GM12878 (cell line): ENCODE data around the gene BMP7. TPM values are rescaled to one million over a fixed set of nuclear protein-coding genes. Genes with fewer than 3 reads are reported as not detected.

Experiments used
- ATAC-seq: fragments of 200-7000 bp; cut with Tn5 transposase; 3 replicates; pipeline ENCODE4 v1.9.1; 2020; ENCODE audit warnings: mild to moderate bottlenecking, moderate library complexity
- BruUV-seq: library from RNA; stranded (reverse); fragments of 400-500 nt; replicated peaks from 2 replicates; lab custom pipeline; 2021; lab: Mats Ljungman, UMichigan
- CTCF ChIA-PET: fragments of 300-600 bp; sonication (Branson Sonifier 250); formaldehyde crosslinking; extraction: SDS; loops from one replicate; lab custom pipeline; 2021; ENCODE audit warnings: inconsistent platforms; lab: Yijun Ruan, JAX
- POLR2A ChIA-PET: fragments of 350-600 bp; formaldehyde crosslinking; extraction: SDS; loops from one replicate; lab custom pipeline; 2021; ENCODE audit warnings: inconsistent platforms; lab: Charles Lee
- RAD21 ChIA-PET: fragments of 300-600 bp; sonication (Branson Sonifier 250); formaldehyde crosslinking; loops from one replicate; lab custom pipeline; 2023; ENCODE audit warnings: antibody characterized with exemption; ENCODE audit not compliant: unreplicated experiment; lab: Charles Lee
- SMC1A ChIA-PET: fragments of 300-600 bp; sonication (Branson Sonifier 250); formaldehyde crosslinking; loops from one replicate; lab custom pipeline; 2023; ENCODE audit not compliant: unreplicated experiment, uncharacterized antibody; lab: Charles Lee
- DNase-seq: peaks from one replicate; pipeline ENCODE4 v3.0.0-alpha.2; 2011; ENCODE audit warnings: low read depth, low spot score
- FAIRE-seq: peaks from 3 replicates; lab custom pipeline; 2011; peaks lifted over from hg19 to GRCh38; lab: Jason Lieb, UNC
- H2AFZ ChIP-seq: 2 replicates; pipeline ENCODE4 v1.6.0; 2011; ENCODE audit warnings: low read depth, low read length, control low read depth; ENCODE audit not compliant: control insufficient read depth
- H3K27ac ChIP-seq: 2 replicates; pipeline ENCODE4 v1.5.1; 2011; ENCODE audit warnings: control low read depth; ENCODE audit not compliant: control insufficient read depth, insufficient read depth
- H3K27me3 ChIP-seq, 2 experiments: replicated peaks in 1 of 2; 2 replicates each; pipeline versions ENCODE4 v1.6.0 to v1.6.1; 2011; ENCODE audit warnings: low read length in 1 of 2; ENCODE audit not compliant: control insufficient read depth in 2 of 2, insufficient read depth in 2 of 2
- H3K36me3 ChIP-seq, 2 experiments: 2 replicates each; pipeline ENCODE4 v1.5.1; 2011; ENCODE audit warnings: low read length in 1 of 2; ENCODE audit not compliant: control insufficient read depth in 2 of 2, insufficient read depth in 2 of 2
- H3K4me1 ChIP-seq: 2 replicates; pipeline ENCODE4 v1.6.1; 2011; ENCODE audit warnings: mild to moderate bottlenecking, low read length, moderate library complexity, mixed read lengths; ENCODE audit not compliant: control insufficient read depth, insufficient read depth
- H3K4me2 ChIP-seq: 2 replicates; pipeline ENCODE4 v1.6.0; 2011; ENCODE audit warnings: control low read depth; ENCODE audit not compliant: control insufficient read depth, insufficient read depth
- H3K4me3 ChIP-seq: fragments of 200-600 bp; sonication (generic); 2 replicates; pipeline ENCODE4 v1.5.1; 2016
- H3K79me2 ChIP-seq: 2 replicates; pipeline ENCODE4 v1.6.0; 2011; ENCODE audit warnings: low read length; ENCODE audit not compliant: control insufficient read depth, insufficient read depth
- H3K9ac ChIP-seq: 2 replicates; pipeline ENCODE4 v1.8.0; 2011; ENCODE audit warnings: low read length, control low read depth, mixed read lengths; ENCODE audit not compliant: control insufficient read depth, insufficient read depth
- H3K9me3 ChIP-seq: replicated peaks from 3 replicates; pipeline ENCODE4 v1.5.1; 2011; ENCODE audit warnings: mild to moderate bottlenecking, low read length; ENCODE audit not compliant: control insufficient read depth, insufficient read depth
- H4K20me1 ChIP-seq: 2 replicates; pipeline ENCODE4 v1.6.0; 2011; ENCODE audit not compliant: control insufficient read depth, insufficient read depth
- IRF4 ChIP-seq: IDR thresholded peaks from 2 replicates; pipeline ENCODE4 v1.6.1; 2011; ENCODE audit warnings: low read depth, low read length
- IRF5 ChIP-seq: fragments of 450-650 bp; IDR thresholded peaks from 2 replicates; pipeline ENCODE4 v1.6.1; 2017; ENCODE audit warnings: borderline replicate concordance
- RAD21 ChIP-seq: IDR thresholded peaks from 2 replicates; pipeline ENCODE4 v1.6.1; 2011; ENCODE audit warnings: mild to moderate bottlenecking, low read depth, low read length, moderate library complexity; ENCODE audit not compliant: insufficient read depth
- WGBS: methylation state at CpG from one replicate; pipeline ENCODE4 v1.1.6; 2016; ENCODE audit warnings: low lambda C conversion rate; ENCODE audit not compliant: insufficient replicate concordance, insufficient coverage; ENCODE audit errors: missing lambda C conversion rate; 5-methylcytosine and 5-hydroxymethylcytosine counted together
- in situ Hi-C: fragments of 300-500 bp; cut with MboI; formaldehyde crosslinking; loops from 9 replicates; pipeline ENCODE4 v1.14.3; 2018; ENCODE audit warnings: mixed read lengths
- intact Hi-C: fragments of 100-400 bp; cut with micrococcal nuclease; formaldehyde crosslinking; loops from one replicate; pipeline ENCODE4 v1.14.2; 2022; ENCODE audit not compliant: unreplicated experiment
- polyA plus RNA-seq, 11 experiments: library from polyadenylated mRNA; depleted of rRNA in 4 of 11; unstranded in 6 of 11; stranded (reverse) in 5 of 11; fragments of >200 nt; fragmentation: Nextera tagmentation in 4 of 11; fragmentation: Illumina TruSeq in 1 of 11; extraction: Ambion mirVana in 4 of 11; extraction: Trizol in 1 of 11; gene quantifications; 1 replicate in 1 of 11; 2 replicates in 10 of 11; pipeline versions ENCODE4 v1.2.1 to v1.2.3, GENCODE V29; 2011 to 2016; ENCODE audit warnings: inconsistent platforms in 2 of 11, missing spikeins in 2 of 11, low read depth in 1 of 11
- total RNA-seq, 4 experiments: library from RNA; depleted of rRNA in 3 of 4; stranded (reverse); fragments of >200 nt in 3 of 4; fragmentation: Illumina TruSeq in 1 of 4; extraction: Trizol in 1 of 4; gene quantifications; 2 replicates each; pipeline versions ENCODE4 v1.2.1 to v1.2.3, GENCODE V29; 2013 to 2021
- TF ChIP-seq, protein P1 (sequence below): fragments of 450-650 bp; IDR thresholded peaks from 2 replicates; pipeline ENCODE4 v1.6.1; 2016; ENCODE audit warnings: mild to moderate bottlenecking, moderate library complexity, borderline replicate concordance

Gene BMP7
- total and polyA plus RNA-seq, 10 of the 15 experiments (the other 5 are each of a cell fraction or from before 2014, with no cell fraction given): 0.18 to 0.51 (median 0.28) TPM; not detected in 7

GRCh38 chr20:57194154-57194553 lies 72.3 kb downstream of the BMP7 start:
- ChIA-PET POLR2A (no interaction called here), RAD21 (no interaction called here), SMC1A (no interaction called here)
- BruUV-seq: no TSS peak
- Histone ChIP-seq H3K4me2 (no peak overlapping the region), H3K27me3 (peaks cover 0 to 2% of the 10 kb centered on the region in 2 experiments; a peak in 2 of 4 replicates), H3K36me3 (no peaks in the 10 kb centered on the region), H3K9me3 (no peaks in the 10 kb centered on the region), H3K4me3 (no peak overlapping the region), H3K79me2 (no peaks in the 10 kb centered on the region), H4K20me1 (no peaks in the 10 kb centered on the region), H3K27ac (no peak overlapping the region), H2AFZ (no peak overlapping the region)
- ATAC-seq: no peak
- intact Hi-C loops: no loop called here
- no peak for FAIRE-seq
- in situ Hi-C loops: no loop called here
- DNase-seq: no peak
- TF ChIP-seq IRF4: no peak
- TF ChIP-seq, protein P1, sequence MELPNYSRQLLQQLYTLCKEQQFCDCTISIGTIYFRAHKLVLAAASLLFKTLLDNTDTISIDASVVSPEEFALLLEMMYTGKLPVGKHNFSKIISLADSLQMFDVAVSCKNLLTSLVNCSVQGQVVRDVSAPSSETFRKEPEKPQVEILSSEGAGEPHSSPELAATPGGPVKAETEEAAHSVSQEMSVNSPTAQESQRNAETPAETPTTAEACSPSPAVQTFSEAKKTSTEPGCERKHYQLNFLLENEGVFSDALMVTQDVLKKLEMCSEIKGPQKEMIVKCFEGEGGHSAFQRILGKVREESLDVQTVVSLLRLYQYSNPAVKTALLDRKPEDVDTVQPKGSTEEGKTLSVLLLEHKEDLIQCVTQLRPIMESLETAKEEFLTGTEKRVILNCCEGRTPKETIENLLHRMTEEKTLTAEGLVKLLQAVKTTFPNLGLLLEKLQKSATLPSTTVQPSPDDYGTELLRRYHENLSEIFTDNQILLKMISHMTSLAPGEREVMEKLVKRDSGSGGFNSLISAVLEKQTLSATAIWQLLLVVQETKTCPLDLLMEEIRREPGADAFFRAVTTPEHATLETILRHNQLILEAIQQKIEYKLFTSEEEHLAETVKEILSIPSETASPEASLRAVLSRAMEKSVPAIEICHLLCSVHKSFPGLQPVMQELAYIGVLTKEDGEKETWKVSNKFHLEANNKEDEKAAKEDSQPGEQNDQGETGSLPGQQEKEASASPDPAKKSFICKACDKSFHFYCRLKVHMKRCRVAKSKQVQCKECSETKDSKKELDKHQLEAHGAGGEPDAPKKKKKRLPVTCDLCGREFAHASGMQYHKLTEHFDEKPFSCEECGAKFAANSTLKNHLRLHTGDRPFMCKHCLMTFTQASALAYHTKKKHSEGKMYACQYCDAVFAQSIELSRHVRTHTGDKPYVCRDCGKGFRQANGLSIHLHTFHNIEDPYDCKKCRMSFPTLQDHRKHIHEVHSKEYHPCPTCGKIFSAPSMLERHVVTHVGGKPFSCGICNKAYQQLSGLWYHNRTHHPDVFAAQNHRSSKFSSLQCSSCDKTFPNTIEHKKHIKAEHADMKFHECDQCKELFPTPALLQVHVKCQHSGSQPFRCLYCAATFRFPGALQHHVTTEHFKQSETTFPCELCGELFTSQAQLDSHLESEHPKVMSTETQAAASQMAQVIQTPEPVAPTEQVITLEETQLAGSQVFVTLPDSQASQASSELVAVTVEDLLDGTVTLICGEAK: peak; percentile 21; the same call in 1 of the 2 replicates
- no peak for TF ChIP-seq IRF5
- no peak for TF ChIP-seq RAD21
- TF ChIP-seq, all 136 proteins: peak for 1
- WGBS: 50% methylated on average over 7 of the region's 7 CpGs
- Histone ChIP-seq H3K9ac (no peak overlapping the region), H3K4me1 (no peaks in the 10 kb centered on the region)
- CTCF ChIA-PET: no interaction called here
